ENCODE data around the gene EYA2. TPM values are rescaled to one million over a fixed set of nuclear protein-coding genes. Genes with fewer than 3 reads are reported as not detected.
"Not testable (repeated sequence)": the region's sequence is repeated elsewhere in the genome, so short reads cannot be mapped to it uniquely, and the experiment has no call there.

Gene EYA2
- total and polyA plus RNA-seq, 4 donors = 0.17 to 0.54 (median 0.23) TPM; not detected in 1

- Histone ChIP-seq H3K4me1 (ENCODE audit: control insufficient read depth in 4 of 4, insufficient read depth in 4 of 4, low read length in 3 of 4) (peaks cover 0 to 10% (median 2%) of the 10 kb centered on the region in 4 donors), H3K27me3 (ENCODE audit: control insufficient read depth in 4 of 4, insufficient read depth in 4 of 4, low read length in 3 of 4) (no peaks in the 10 kb centered on the region), H3K4me3 (ENCODE audit: low read depth in 1 of 3, low read length in 3 of 3) (no peak overlapping the region), H3K36me3 (ENCODE audit: control insufficient read depth in 4 of 4, insufficient read depth in 3 of 4, low read depth in 1 of 4, low read length in 3 of 4) (peaks cover 0 to 8% (median under 1%) of the 10 kb centered on the region in 4 donors), H3K9me3 (ENCODE audit: control insufficient read depth in 4 of 4, low read length in 3 of 4) (no peaks in the 10 kb centered on the region), H3K27ac (ENCODE audit: low read depth in 1 of 2, low read length in 2 of 2) (no peak overlapping the region), H3K9ac (ENCODE audit: low read depth in 1 of 2, low read length in 2 of 2) (no peak overlapping the region)
- DNase-seq (ENCODE audit: low spot score) = no peak
- 95% methylated on average over 12 of the region's 12 CpGs for WGBS
- TF ChIP-seq CTCF (IDR thresholded peaks at IDR 0.05; ENCODE audit: low read depth, low read length, missing input control) (no peak), MAX (IDR thresholded peaks at IDR 0.05) (no peak), ATF3 (IDR thresholded peaks at IDR 0.05) (no peak), FOXA1 (IDR thresholded peaks at IDR 0.05) (no peak), JUND (IDR thresholded peaks at IDR 0.05) (no peak), HNF4A (conservative IDR thresholded peaks at IDR 0.05) (no peak), SP1 (IDR thresholded peaks at IDR 0.05) (no peak), REST (IDR thresholded peaks at IDR 0.05) (no peak), HNF4G (IDR thresholded peaks at IDR 0.05) (no peak), ZBTB33 (IDR thresholded peaks at IDR 0.05) (no peak)
These were observed 309.6 kb downstream of the EYA2 start for GRCh38 chr20:47204008-47204849.

- not testable (repeated sequence) for H3K9me3 ChIP-seq (ENCODE audit: control insufficient read depth in 4 of 4, low read length in 3 of 4); H3K9ac ChIP-seq (ENCODE audit: low read depth in 1 of 2, low read length in 2 of 2); DNase-seq (ENCODE audit: low spot score); H3K27me3 ChIP-seq (ENCODE audit: control insufficient read depth in 4 of 4, insufficient read depth in 4 of 4, low read length in 3 of 4); H3K27ac ChIP-seq (ENCODE audit: low read depth in 1 of 2, low read length in 2 of 2); H3K4me3 ChIP-seq (ENCODE audit: low read depth in 1 of 3, low read length in 3 of 3)
- Histone ChIP-seq H3K4me1 (ENCODE audit: control insufficient read depth in 4 of 4, insufficient read depth in 4 of 4, low read length in 3 of 4) (peaks cover 0 to 10% (median 2%) of the 10 kb centered on the region in 4 donors), H3K36me3 (ENCODE audit: control insufficient read depth in 4 of 4, insufficient read depth in 3 of 4, low read depth in 1 of 4, low read length in 3 of 4) (peaks cover 0 to 13% (median 6%) of the 10 kb centered on the region in 4 donors)
- 98% methylated on average over 11 of the region's 11 CpGs for WGBS
These were observed 310.1 kb downstream of the EYA2 start for GRCh38 chr20:47204850-47205122.
